Suprapubic skin (tissue), 4 donors: ENCODE measurements around the gene RERE. TPM values are rescaled to one million over a fixed set of nuclear protein-coding genes. Genes with fewer than 3 reads are reported as not detected.

ENCODE experiments used
- DNase-seq, 2 donors: peaks; one replicate each; pipeline ENCODE4 v3.0.0-alpha.2; 2019; ENCODE audit warnings: low spot score in 2 of 2
- H3K27ac ChIP-seq: fragments of 200-600 bp; sonication (generic); one replicate; pipeline ENCODE4 v1.5.1; 2019
- H3K27me3 ChIP-seq: fragments of 200-600 bp; sonication (generic); one replicate; pipeline ENCODE4 v1.5.1; 2019
- H3K36me3 ChIP-seq: fragments of 200-600 bp; sonication (generic); one replicate; pipeline ENCODE4 v1.5.1; 2019
- H3K4me1 ChIP-seq: fragments of 200-600 bp; sonication (generic); one replicate; pipeline ENCODE4 v1.5.1; 2019
- H3K4me3 ChIP-seq: fragments of 200-600 bp; sonication (generic); one replicate; pipeline ENCODE4 v1.5.1; 2019; ENCODE audit warnings: mild to moderate bottlenecking
- H3K9me3 ChIP-seq: fragments of 200-600 bp; sonication (generic); one replicate; pipeline ENCODE4 v1.5.1; 2019
- CTCF ChIP-seq, 2 donors: fragments of 200-600 bp in 1 of 2; fragments of 450-650 bp in 1 of 2; sonication (generic) in 1 of 2; IDR thresholded peaks; one replicate each; pipeline ENCODE4 v1.5.1; 2016 to 2019; ENCODE audit warnings: antibody characterized with exemption in 2 of 2, mild to moderate bottlenecking in 1 of 2, moderate library complexity in 1 of 2
- EP300 ChIP-seq: sonication (generic); formaldehyde crosslinking; IDR thresholded peaks from one replicate; pipeline ENCODE4 v1.6.1; 2017; ENCODE audit warnings: antibody characterized with exemption
- POLR2A ChIP-seq, 2 donors: fragments of 450-650 bp; IDR thresholded peaks; one replicate each; pipeline ENCODE4 v1.6.1; 2017; ENCODE audit warnings: antibody characterized with exemption in 2 of 2, mild to moderate bottlenecking in 2 of 2, moderate library complexity in 2 of 2
- POLR2AphosphoS5 ChIP-seq, 3 donors: sonication (generic); formaldehyde crosslinking; IDR thresholded peaks; one replicate each; pipeline ENCODE4 v1.6.1; 2017; ENCODE audit warnings: antibody characterized with exemption in 3 of 3
- WGBS: methylation state at CpG from one replicate; pipeline ENCODE4 v1.1.5; 2018; 5-methylcytosine and 5-hydroxymethylcytosine counted together
- total RNA-seq, 4 donors: library from RNA; depleted of rRNA; stranded (reverse); fragments of >200 nt; gene quantifications; one replicate each; pipeline ENCODE4 v1.1.0, GENCODE V29; 2016

RERE gene
- total RNA-seq, 4 donors from 2014 or later: 43.4 to 113 (median 83.3) TPM

- Histone ChIP-seq H3K4me1 (peaks cover 37% of the 10 kb centered on the region), H3K36me3 (peaks cover 43% of the 10 kb centered on the region), H3K4me3 (no peak overlapping the region), H3K9me3 (no peaks in the 10 kb centered on the region), H3K27me3 (no peaks in the 10 kb centered on the region), H3K27ac (no peak overlapping the region)
- TF ChIP-seq EP300 (no peak), POLR2A (IDR thresholded peaks at IDR 0.05) (no peak), POLR2AphosphoS5 (IDR thresholded peaks at IDR 0.05) (no peak), CTCF (IDR thresholded peaks at IDR 0.05) (peak in 1 of 2 donors; percentile 67)
- 41% methylated on average over 10 of the region's 13 CpGs for WGBS
- peak; percentile 68 to 78 for DNase-seq
Measured at GRCh38 chr1:8351693-8352470, 465.6 kb downstream of the RERE start.

- H3K9me3 ChIP-seq: no peaks in the 10 kb centered on the region
- TF ChIP-seq EP300 (no peak), POLR2AphosphoS5 (IDR thresholded peaks at IDR 0.05) (no peak), POLR2A (IDR thresholded peaks at IDR 0.05) (no peak), CTCF (IDR thresholded peaks at IDR 0.05) (no peak)
- peak; percentile 66 to 75 for DNase-seq
- no peaks in the 10 kb centered on the region for H3K27me3 ChIP-seq
- 80% methylated on average over 14 of the region's 24 CpGs for WGBS
- no peak overlapping the region for H3K4me3 ChIP-seq
- peaks cover 37% of the 10 kb centered on the region for H3K4me1 ChIP-seq
- H3K36me3 ChIP-seq: peaks cover 35% of the 10 kb centered on the region
- H3K27ac ChIP-seq: no peak overlapping the region
Measured at GRCh38 chr1:8350914-8351684, 466.3 kb downstream of the RERE start.

GRCh38 chr1:8349961-8350360, 467.5 kb downstream of the RERE start:
- Histone ChIP-seq H3K36me3 (peaks cover 24% of the 10 kb centered on the region), H3K27ac (peak overlapping the region; percentile 20), H3K4me3 (no peak overlapping the region), H3K27me3 (no peaks in the 10 kb centered on the region), H3K4me1 (peaks cover 37% of the 10 kb centered on the region), H3K9me3 (no peaks in the 10 kb centered on the region)
- no peak for TF ChIP-seq POLR2A (IDR thresholded peaks at IDR 0.05)
- peak; percentile 75 to 86 for DNase-seq
- WGBS: 20% methylated on average over 2 of the region's 14 CpGs

GRCh38 chr1:8349473-8349865, 468.0 kb downstream of the RERE start:
- Histone ChIP-seq H3K4me3 (no peak overlapping the region), H3K4me1 (peaks cover 37% of the 10 kb centered on the region), H3K9me3 (no peaks in the 10 kb centered on the region), H3K27ac (no peak overlapping the region), H3K27me3 (no peaks in the 10 kb centered on the region), H3K36me3 (peaks cover 19% of the 10 kb centered on the region)
- no peak for TF ChIP-seq POLR2AphosphoS5 (IDR thresholded peaks at IDR 0.05)
- TF ChIP-seq POLR2A (IDR thresholded peaks at IDR 0.05): no peak
- TF ChIP-seq EP300: no peak
- TF ChIP-seq CTCF (IDR thresholded peaks at IDR 0.05): no peak
- DNase-seq: peak in 1 of 2 donors; percentile 62
- WGBS: 84% methylated on average over 9 of the region's 9 CpGs

- peak in 1 of 2 donors; percentile 86 for DNase-seq
- Histone ChIP-seq H3K4me1 (peaks cover 40% of the 10 kb centered on the region), H3K27me3 (no peaks in the 10 kb centered on the region), H3K36me3 (peaks cover 13% of the 10 kb centered on the region), H3K27ac (no peak overlapping the region), H3K9me3 (no peaks in the 10 kb centered on the region), H3K4me3 (no peak overlapping the region)
- TF ChIP-seq CTCF (IDR thresholded peaks at IDR 0.05): peak; percentile 25 to 80
- no peak for TF ChIP-seq POLR2AphosphoS5 (IDR thresholded peaks at IDR 0.05)
- WGBS: 15% methylated on average over 18 of the region's 21 CpGs
Measured at GRCh38 chr1:8348777-8349472, 468.5 kb downstream of the RERE start.
